ENCODE data around the gene NDUFAB1. TPM values are rescaled to one million over a fixed set of nuclear protein-coding genes. Genes with fewer than 3 reads are reported as not detected.

NDUFAB1 gene
- polyA plus RNA-seq, 2 of the 4 experiments (the other 2 are of a cell fraction) = 167 to 277 TPM

GRCh38 chr16:23534868-23535860 lies 61.0 kb downstream of the NDUFAB1 start:
- TF ChIP-seq E2F6 (IDR thresholded peaks at IDR 0.05; ENCODE audit: borderline replicate concordance, low read depth) = no peak
- no peak for TF ChIP-seq ZSCAN20 (CRISPR knock-in tag; IDR thresholded peaks at IDR 0.05)
- ATAC-seq = no peak
- FAIRE-seq = no peak
- ChIA-PET POLR2A (no interaction called here), CTCF (interaction anchor here (1.4 to 3.3 kb wide), 2 partner anchors 10 to 101 kb away, joined by 3 to 12 read pairs; no protein-coding TSS in a partner anchor)
- Histone ChIP-seq H3K4me3 (no peak overlapping the region), H3K4me2 (no peak overlapping the region), H3K27ac (0 out of 6 replicates have a peak overlapping the region, but pooled peaks of 1 of the 2 experiments have one; percentile 2), H3K9me3 (no peaks in the 10 kb centered on the region), H3K4me1 (peaks cover 32% of the 10 kb centered on the region)
- WGBS (ENCODE audit: missing lambda C conversion rate) = 92% methylated on average over 17 of the region's 19 CpGs
- no peak for DNase-seq (ENCODE audit: low read depth in 1 of 2, low spot score in 1 of 2)

- WGBS (ENCODE audit: missing lambda C conversion rate) = 100% methylated on average over 1 of the region's 1 CpG
- Histone ChIP-seq H3K4me1 (peaks cover 19% of the 10 kb centered on the region; the same call in 2 of the 3 replicates), H3K27ac (no peak overlapping the region), H3K4me2 (no peak overlapping the region), H3K4me3 (no peak overlapping the region), H3K9me3 (no peaks in the 10 kb centered on the region)
- ATAC-seq (no peak), FAIRE-seq (no peak), DNase-seq (ENCODE audit: low read depth in 1 of 2, low spot score in 1 of 2) (no peak)
- TF ChIP-seq CBX8 (IDR thresholded peaks at IDR 0.05) (no peak), HDAC2 (IDR thresholded peaks at IDR 0.05) (no peak), CEBPB (IDR thresholded peaks at IDR 0.05) (no peak), RFX5 (IDR thresholded peaks at IDR 0.05) (no peak), ELK1 (IDR thresholded peaks at IDR 0.05; ENCODE audit: low read depth, low read length) (no peak), CTCF (IDR thresholded peaks at IDR 0.05) (no peak), MAFK (IDR thresholded peaks at IDR 0.05; ENCODE audit: partially characterized antibody) (no peak), ZC3H11A (IDR thresholded peaks at IDR 0.05) (no peak), RCOR1 (IDR thresholded peaks at IDR 0.05; ENCODE audit: low read depth, low read length) (no peak), POLR2AphosphoS2 (conservative IDR thresholded peaks at IDR 0.05; ENCODE audit: low read length) (no peak), ZNF302 (CRISPR knock-in tag; IDR thresholded peaks at IDR 0.05) (no peak), MAX (IDR thresholded peaks at IDR 0.05) (no peak), ATOH8 (CRISPR knock-in tag; IDR thresholded peaks at IDR 0.05; ENCODE audit: low read depth) (no peak), GATA3 (IDR thresholded peaks at IDR 0.05; ENCODE audit: borderline replicate concordance) (no peak), ZFP36 (IDR thresholded peaks at IDR 0.05; ENCODE audit: borderline replicate concordance, partially characterized antibody) (no peak), EP300 (IDR thresholded peaks at IDR 0.05) (no peak), EHF (CRISPR knock-in tag; IDR thresholded peaks at IDR 0.05) (no peak), TFCP2L1 (CRISPR knock-in tag; IDR thresholded peaks at IDR 0.05) (no peak)
- ChIA-PET CTCF (interaction anchor here (1.0 kb wide), 1 partner anchor 16 kb away, joined by 3 read pairs; no protein-coding TSS in a partner anchor), POLR2A (no interaction called here)
Observed at GRCh38 chr16:23532448-23532847, 63.7 kb downstream of the NDUFAB1 start.

Other genes starting within 250 kb of the NDUFAB1 start
- 18.5 and 24.7 TPM in 2 replicates for gene COG7, start 143.1 kb downstream of the NDUFAB1 start, polyA plus RNA-seq (2011; rRNA removed)
- 10.3 to 11.3 TPM (median 10.5 TPM) in 3 replicates for gene COG7, start 143.1 kb downstream of the NDUFAB1 start, polyA plus RNA-seq (2017; fragmentation: RNase III; extraction: RNeasy Plus Mini Kit Qiagen cat#74134 plus additional on column Dnase treatment)
- 56.9 and 57.9 TPM in 2 replicates for gene GGA2, start 85.8 kb downstream of the NDUFAB1 start, polyA plus RNA-seq (2011; rRNA removed)
- 29.9 to 33.1 TPM (median 32.7 TPM) in 3 replicates for gene GGA2, start 85.8 kb downstream of the NDUFAB1 start, polyA plus RNA-seq (2017; fragmentation: RNase III; extraction: RNeasy Plus Mini Kit Qiagen cat#74134 plus additional on column Dnase treatment)
- 45.2 and 68.6 TPM in 2 replicates for gene EARS2, start 39.0 kb downstream of the NDUFAB1 start, polyA plus RNA-seq (2011; rRNA removed)
- gene EARS2, start 39.0 kb downstream of the NDUFAB1 start, polyA plus RNA-seq (2017; fragmentation: RNase III; extraction: RNeasy Plus Mini Kit Qiagen cat#74134 plus additional on column Dnase treatment) = 25.2 to 30.8 TPM (median 30.4 TPM) in 3 replicates
- gene UBFD1, start 38.6 kb downstream of the NDUFAB1 start, polyA plus RNA-seq (2011; rRNA removed) = 75.2 and 78.0 TPM in 2 replicates
- gene UBFD1, start 38.6 kb downstream of the NDUFAB1 start, polyA plus RNA-seq (2017; fragmentation: RNase III; extraction: RNeasy Plus Mini Kit Qiagen cat#74134 plus additional on column Dnase treatment) = 58.1 to 60.0 TPM (median 58.6 TPM) in 3 replicates
- 14.7 and 17.4 TPM in 2 replicates for gene PALB2, start 45.0 kb upstream of the NDUFAB1 start, polyA plus RNA-seq (2011; rRNA removed)
- 11.9 to 15.0 TPM (median 13.9 TPM) in 3 replicates for gene PALB2, start 45.0 kb upstream of the NDUFAB1 start, polyA plus RNA-seq (2017; fragmentation: RNase III; extraction: RNeasy Plus Mini Kit Qiagen cat#74134 plus additional on column Dnase treatment)
- gene DCTN5, start 45.1 kb upstream of the NDUFAB1 start, polyA plus RNA-seq (2011; rRNA removed) = 91.1 TPM in 2 replicates
- gene DCTN5, start 45.1 kb upstream of the NDUFAB1 start, polyA plus RNA-seq (2017; fragmentation: RNase III; extraction: RNeasy Plus Mini Kit Qiagen cat#74134 plus additional on column Dnase treatment) = 64.6 to 70.4 TPM (median 66.2 TPM) in 3 replicates
- gene PLK1, start 82.6 kb upstream of the NDUFAB1 start, polyA plus RNA-seq (2011; rRNA removed) = 52.8 and 71.9 TPM in 2 replicates
- gene PLK1, start 82.6 kb upstream of the NDUFAB1 start, polyA plus RNA-seq (2017; fragmentation: RNase III; extraction: RNeasy Plus Mini Kit Qiagen cat#74134 plus additional on column Dnase treatment) = 108 to 117 TPM (median 114 TPM) in 3 replicates
- gene ERN2, start 116.9 kb upstream of the NDUFAB1 start, polyA plus RNA-seq (2011; rRNA removed) = not detected in 2 replicates
- not detected in 3 replicates for gene ERN2, start 116.9 kb upstream of the NDUFAB1 start, polyA plus RNA-seq (2017; fragmentation: RNase III; extraction: RNeasy Plus Mini Kit Qiagen cat#74134 plus additional on column Dnase treatment)
- gene CHP2, start 158.7 kb upstream of the NDUFAB1 start, polyA plus RNA-seq (2011; rRNA removed) = not detected in 2 replicates
- not detected in 3 replicates for gene CHP2, start 158.7 kb upstream of the NDUFAB1 start, polyA plus RNA-seq (2017; fragmentation: RNase III; extraction: RNeasy Plus Mini Kit Qiagen cat#74134 plus additional on column Dnase treatment)
- gene PRKCB, start 239.7 kb upstream of the NDUFAB1 start, polyA plus RNA-seq (2011; rRNA removed) = 0.22 and 0.29 TPM in 2 replicates
- 0.01 to 0.13 TPM (median 0.09 TPM) in 3 replicates for gene PRKCB, start 239.7 kb upstream of the NDUFAB1 start, polyA plus RNA-seq (2017; fragmentation: RNase III; extraction: RNeasy Plus Mini Kit Qiagen cat#74134 plus additional on column Dnase treatment)